Measurements from ENCODE around the gene HLA-DOB. TPM values are rescaled to one million over a fixed set of nuclear protein-coding genes. Genes with fewer than 3 reads are reported as not detected.
A peak's percentile ranks its signal among the peaks of the same experiment; 100 is the strongest.

Gene HLA-DOB
- total and polyA plus RNA-seq, 4 donors: 1.2 to 2.7 (median 1.4) TPM

DNA sequence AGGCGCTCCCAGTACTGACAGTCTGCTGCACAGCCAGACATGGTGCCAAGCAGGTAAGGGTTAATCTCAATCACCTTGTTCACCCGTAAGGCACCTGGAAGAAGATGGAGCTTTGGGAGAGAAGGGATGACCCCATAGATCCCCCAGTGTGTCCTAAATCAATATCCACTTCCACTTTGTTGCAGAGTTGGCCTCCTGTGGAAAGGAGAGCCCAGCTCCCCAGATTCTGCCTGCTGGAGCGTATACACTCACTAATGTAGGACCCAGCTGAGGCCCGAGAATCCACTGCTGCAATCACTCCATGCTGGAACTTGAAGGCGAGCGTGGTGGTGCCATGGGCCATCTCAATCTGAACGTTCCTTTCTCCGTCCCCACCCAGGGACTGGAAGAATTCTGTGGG, 25.9 kb upstream of the HLA-DOB start:
- H3K9ac ChIP-seq (ENCODE audit: insufficient read depth in 1 of 2, low read length in 2 of 2): no peak overlapping the region
- ATAC-seq (ENCODE audit: insufficient read depth, low FRiP score): no peak
- peak overlapping the region in 1 of 2 donors; percentile 23 for H3K27ac ChIP-seq (ENCODE audit: low read depth in 1 of 2, low read length in 1 of 2)
- TF ChIP-seq, protein P1, sequence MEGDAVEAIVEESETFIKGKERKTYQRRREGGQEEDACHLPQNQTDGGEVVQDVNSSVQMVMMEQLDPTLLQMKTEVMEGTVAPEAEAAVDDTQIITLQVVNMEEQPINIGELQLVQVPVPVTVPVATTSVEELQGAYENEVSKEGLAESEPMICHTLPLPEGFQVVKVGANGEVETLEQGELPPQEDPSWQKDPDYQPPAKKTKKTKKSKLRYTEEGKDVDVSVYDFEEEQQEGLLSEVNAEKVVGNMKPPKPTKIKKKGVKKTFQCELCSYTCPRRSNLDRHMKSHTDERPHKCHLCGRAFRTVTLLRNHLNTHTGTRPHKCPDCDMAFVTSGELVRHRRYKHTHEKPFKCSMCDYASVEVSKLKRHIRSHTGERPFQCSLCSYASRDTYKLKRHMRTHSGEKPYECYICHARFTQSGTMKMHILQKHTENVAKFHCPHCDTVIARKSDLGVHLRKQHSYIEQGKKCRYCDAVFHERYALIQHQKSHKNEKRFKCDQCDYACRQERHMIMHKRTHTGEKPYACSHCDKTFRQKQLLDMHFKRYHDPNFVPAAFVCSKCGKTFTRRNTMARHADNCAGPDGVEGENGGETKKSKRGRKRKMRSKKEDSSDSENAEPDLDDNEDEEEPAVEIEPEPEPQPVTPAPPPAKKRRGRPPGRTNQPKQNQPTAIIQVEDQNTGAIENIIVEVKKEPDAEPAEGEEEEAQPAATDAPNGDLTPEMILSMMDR (IDR thresholded peaks at IDR 0.05; ENCODE audit: control extremely low read depth, extremely low read depth): no peak
- peaks cover 0 to 9% (median 4%) of the 10 kb centered on the region in 5 donors for H3K4me1 ChIP-seq (ENCODE audit: control insufficient read depth in 5 of 5, insufficient read depth in 5 of 5, low read length in 5 of 5)
- no peak overlapping the region for H3K4me3 ChIP-seq
- H3K9me3 ChIP-seq (ENCODE audit: control insufficient read depth in 4 of 4, insufficient read depth in 3 of 4, low read length in 3 of 4): no peaks in the 10 kb centered on the region
- H3K36me3 ChIP-seq (ENCODE audit: control insufficient read depth in 4 of 4, insufficient read depth in 4 of 4, low read length in 4 of 4): peaks cover 0 to 29% (median 5%) of the 10 kb centered on the region in 4 donors
- WGBS, 2 donors: 68 to 84% methylated on average over 8 of the region's 8 CpGs
- no peaks in the 10 kb centered on the region for H3K27me3 ChIP-seq (ENCODE audit: control insufficient read depth in 3 of 3, insufficient read depth in 3 of 3, low read length in 2 of 3)
- DNase-seq: no peak

DNA sequence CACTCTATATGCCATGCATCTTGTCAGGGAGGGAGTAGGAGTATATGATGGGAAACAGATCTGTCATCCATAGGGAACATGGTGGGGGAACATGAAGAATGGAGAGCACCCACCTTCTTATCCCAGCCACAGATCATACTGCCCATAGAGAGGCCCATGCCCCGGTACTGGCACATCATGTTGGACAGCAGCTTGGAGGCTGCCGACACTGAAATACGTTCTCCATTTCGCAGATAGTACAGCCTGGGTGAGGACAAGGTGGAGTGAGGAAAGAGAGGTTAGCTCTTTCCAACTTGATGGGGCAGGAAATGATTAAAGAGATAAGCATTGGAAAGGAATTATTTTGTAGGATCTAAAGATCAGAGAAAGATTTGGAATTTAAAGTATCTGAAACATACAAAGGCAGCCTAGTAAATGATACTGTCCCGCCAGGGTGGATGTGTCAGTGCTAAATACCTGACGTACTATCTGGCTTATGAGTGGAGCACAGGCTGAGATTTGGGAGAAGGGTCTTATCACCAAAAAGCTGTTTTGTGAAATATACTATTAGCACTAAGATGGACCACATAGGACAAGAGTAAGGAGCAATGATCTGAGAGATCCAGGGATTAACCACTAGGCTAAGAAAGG, 25.3 kb upstream of the HLA-DOB start:
- peaks cover 0 to 25% (median 5%) of the 10 kb centered on the region in 4 donors for H3K36me3 ChIP-seq (ENCODE audit: control insufficient read depth in 4 of 4, insufficient read depth in 4 of 4, low read length in 4 of 4)
- no peak for ATAC-seq (ENCODE audit: insufficient read depth, low FRiP score)
- no peaks in the 10 kb centered on the region for H3K9me3 ChIP-seq (ENCODE audit: control insufficient read depth in 4 of 4, insufficient read depth in 3 of 4, low read length in 3 of 4)
- DNase-seq: no peak
- no peaks in the 10 kb centered on the region for H3K27me3 ChIP-seq (ENCODE audit: control insufficient read depth in 3 of 3, insufficient read depth in 3 of 3, low read length in 2 of 3)
- TF ChIP-seq, protein P1 (IDR thresholded peaks at IDR 0.05; ENCODE audit: control extremely low read depth, extremely low read depth): no peak
- H3K4me3 ChIP-seq: no peak overlapping the region
- WGBS, 2 donors: 82 to 95% methylated on average over 6 of the region's 6 CpGs
- H3K9ac ChIP-seq (ENCODE audit: insufficient read depth in 1 of 2, low read length in 2 of 2): no peak overlapping the region
- peak overlapping the region in 1 of 2 donors; percentile 23 for H3K27ac ChIP-seq (ENCODE audit: low read depth in 1 of 2, low read length in 1 of 2)
- H3K4me1 ChIP-seq (ENCODE audit: control insufficient read depth in 5 of 5, insufficient read depth in 5 of 5, low read length in 5 of 5): peaks cover 0 to 13% (median 5%) of the 10 kb centered on the region in 5 donors

DNA sequence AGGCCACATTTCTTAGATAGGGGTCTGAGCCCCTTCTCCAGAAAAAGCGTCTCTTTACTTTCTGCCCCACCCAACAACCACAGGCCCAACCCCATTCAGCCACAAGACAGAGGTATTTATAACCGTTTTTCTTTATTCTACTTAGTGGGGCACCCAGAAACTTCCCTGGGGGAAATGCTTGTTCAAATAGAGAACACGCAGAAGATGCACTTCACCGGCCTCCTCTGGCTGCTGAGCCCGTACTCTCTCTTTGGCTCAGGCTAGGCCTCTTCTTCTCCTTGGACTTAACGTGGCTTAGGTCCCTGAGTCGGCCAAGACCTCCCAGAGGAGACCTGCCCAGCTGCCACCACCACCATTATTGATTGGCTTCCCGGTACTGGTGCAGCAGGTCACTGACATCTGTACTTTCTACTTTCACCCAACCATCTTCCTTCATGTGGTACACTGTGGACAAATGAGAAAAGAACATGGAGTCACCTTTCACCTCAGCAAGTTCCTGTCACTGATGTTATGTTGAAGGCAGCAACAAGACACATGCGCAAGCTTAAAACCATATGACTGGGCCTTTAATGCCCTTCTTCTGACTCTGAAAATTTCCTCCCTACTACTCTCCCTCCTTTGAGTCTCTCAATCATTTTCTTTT, 23.9 kb upstream of the HLA-DOB start:
- TF ChIP-seq, protein P1 (IDR thresholded peaks at IDR 0.05; ENCODE audit: control extremely low read depth, extremely low read depth): no peak
- Histone ChIP-seq H3K9ac (ENCODE audit: insufficient read depth in 1 of 2, low read length in 2 of 2) (no peak overlapping the region), H3K36me3 (ENCODE audit: control insufficient read depth in 4 of 4, insufficient read depth in 4 of 4, low read length in 4 of 4) (peaks cover 0 to 16% (median 5%) of the 10 kb centered on the region in 4 donors), H3K27me3 (ENCODE audit: control insufficient read depth in 3 of 3, insufficient read depth in 3 of 3, low read length in 2 of 3) (no peaks in the 10 kb centered on the region), H3K9me3 (ENCODE audit: control insufficient read depth in 4 of 4, insufficient read depth in 3 of 4, low read length in 3 of 4) (no peaks in the 10 kb centered on the region), H3K4me3 (no peak overlapping the region), H3K27ac (ENCODE audit: low read depth in 1 of 2, low read length in 1 of 2) (no peak overlapping the region), H3K4me1 (ENCODE audit: control insufficient read depth in 5 of 5, insufficient read depth in 5 of 5, low read length in 5 of 5) (peaks cover 0 to 13% (median 3%) of the 10 kb centered on the region in 5 donors)
- 63 to 78% methylated on average over 9 of the region's 9 CpGs for WGBS, 2 donors
- DNase-seq: no peak
- no peak for ATAC-seq (ENCODE audit: insufficient read depth, low FRiP score)

Measured in lung (tissue), 12 donors.